GM12864 (cell line): Measurements from ENCODE around the gene PROK1.

Experiments used
- DNase-seq: peaks from one replicate; pipeline ENCODE4 v3.0.0-alpha.2; 2011; ENCODE audit warnings: low read depth
- H3K4me3 ChIP-seq: 2 replicates; pipeline ENCODE4 v1.5.1; 2011; ENCODE audit warnings: mild to moderate bottlenecking, low read depth, low read length, control low read depth
- TF ChIP-seq, protein P1 (sequence below): IDR thresholded peaks from 2 replicates; pipeline ENCODE4 v1.5.1; 2011; ENCODE audit warnings: low read depth, mild to moderate bottlenecking, moderate library complexity, low read length, control low read depth, inconsistent platforms; ENCODE audit errors: missing control alignments

PROK1 gene

DNA sequence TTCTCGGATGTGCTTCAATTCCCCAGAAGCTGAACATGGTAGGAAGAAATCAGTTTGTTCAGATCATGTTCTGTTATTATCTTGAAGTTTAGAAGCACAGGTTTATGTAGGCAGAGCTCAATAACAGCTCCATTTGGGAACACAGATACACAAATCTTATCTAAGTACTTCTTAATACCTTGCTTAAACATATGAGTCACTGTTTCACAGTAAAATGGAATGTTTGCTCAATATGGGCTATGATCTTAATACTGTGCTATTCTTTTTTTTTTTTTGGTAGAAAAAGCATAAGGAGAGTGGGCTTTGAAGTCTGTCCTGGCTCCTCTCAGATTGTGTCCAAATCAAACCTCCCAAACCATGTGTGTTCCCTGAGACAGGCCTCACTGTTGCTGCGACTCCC is 13.4 kb downstream of the PROK1 start:
- TF ChIP-seq, protein P1, sequence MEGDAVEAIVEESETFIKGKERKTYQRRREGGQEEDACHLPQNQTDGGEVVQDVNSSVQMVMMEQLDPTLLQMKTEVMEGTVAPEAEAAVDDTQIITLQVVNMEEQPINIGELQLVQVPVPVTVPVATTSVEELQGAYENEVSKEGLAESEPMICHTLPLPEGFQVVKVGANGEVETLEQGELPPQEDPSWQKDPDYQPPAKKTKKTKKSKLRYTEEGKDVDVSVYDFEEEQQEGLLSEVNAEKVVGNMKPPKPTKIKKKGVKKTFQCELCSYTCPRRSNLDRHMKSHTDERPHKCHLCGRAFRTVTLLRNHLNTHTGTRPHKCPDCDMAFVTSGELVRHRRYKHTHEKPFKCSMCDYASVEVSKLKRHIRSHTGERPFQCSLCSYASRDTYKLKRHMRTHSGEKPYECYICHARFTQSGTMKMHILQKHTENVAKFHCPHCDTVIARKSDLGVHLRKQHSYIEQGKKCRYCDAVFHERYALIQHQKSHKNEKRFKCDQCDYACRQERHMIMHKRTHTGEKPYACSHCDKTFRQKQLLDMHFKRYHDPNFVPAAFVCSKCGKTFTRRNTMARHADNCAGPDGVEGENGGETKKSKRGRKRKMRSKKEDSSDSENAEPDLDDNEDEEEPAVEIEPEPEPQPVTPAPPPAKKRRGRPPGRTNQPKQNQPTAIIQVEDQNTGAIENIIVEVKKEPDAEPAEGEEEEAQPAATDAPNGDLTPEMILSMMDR = no peak
- no peak overlapping the region for H3K4me3 ChIP-seq
- DNase-seq = no peak

DNA sequence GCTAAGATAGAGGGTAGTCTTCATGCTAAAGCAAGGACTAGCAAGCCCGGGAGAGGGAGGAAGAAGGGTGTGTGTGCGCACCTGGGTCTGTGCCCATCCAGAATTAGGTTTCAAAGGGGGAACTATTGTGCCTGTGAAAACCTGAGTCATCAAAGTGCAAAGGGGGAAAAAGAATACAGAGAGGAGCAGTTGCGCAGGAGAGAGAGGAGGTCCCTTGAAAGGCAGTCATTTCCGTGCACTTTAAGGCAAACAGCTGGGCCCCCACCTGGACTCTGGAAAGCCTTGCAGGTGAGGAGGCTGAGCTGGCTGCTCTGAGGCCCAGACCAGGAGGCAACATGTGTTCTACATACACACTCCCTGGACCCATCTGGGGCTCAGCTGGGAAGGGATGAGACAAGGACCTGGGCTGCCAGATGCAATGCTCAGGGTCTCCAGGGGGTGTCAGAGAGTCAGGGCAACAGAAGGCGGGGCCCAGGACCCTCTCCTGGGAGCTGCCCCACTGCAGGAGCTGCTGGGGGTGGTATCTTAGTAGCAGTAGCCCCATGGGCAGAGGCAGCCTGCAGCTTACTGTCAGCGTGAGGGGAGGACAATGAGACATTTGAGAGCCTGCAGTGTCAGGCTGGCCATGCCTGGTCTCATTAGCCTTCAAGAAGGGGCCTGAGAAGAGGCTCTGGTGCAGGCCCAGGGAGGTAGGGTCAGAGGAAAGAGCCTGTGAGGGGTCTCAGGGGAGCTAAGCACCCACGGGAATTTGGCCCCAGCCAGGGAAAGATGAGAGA is 14.3 kb downstream of the PROK1 start:
- H3K4me3 ChIP-seq = no peak overlapping the region
- no peak for DNase-seq
- TF ChIP-seq, protein P1 = no peak

DNA sequence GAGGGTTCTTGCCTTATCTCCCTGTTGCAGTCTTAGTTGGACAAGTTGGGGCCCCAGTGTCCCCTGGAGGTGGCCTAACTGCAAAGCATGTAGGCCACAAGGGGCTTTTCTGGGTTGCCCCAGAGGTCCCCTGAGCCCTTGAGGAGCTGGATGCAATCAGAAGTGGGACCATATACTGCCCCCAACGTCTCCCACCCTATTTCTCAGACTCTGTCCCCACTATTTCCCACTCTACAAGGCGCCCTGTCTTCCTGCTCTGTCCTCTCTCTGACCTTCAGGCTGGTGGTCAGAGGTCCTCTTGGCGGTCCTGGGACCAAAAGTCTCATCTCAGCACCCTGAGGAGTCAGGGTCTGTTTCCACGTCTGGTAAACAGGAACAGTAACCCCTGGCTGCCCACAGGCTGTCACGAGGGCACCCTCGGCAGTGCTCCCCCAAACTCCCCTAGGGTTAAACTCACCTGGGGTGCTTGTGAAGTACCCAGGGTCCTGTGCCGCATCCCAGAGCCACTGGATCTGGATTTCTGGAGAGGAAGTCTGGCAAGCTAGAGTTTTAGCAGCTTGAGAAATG is 14.9 kb downstream of the PROK1 start:
- H3K4me3 ChIP-seq = no peak overlapping the region
- no peak for DNase-seq
- TF ChIP-seq, protein P1 = no peak

DNA sequence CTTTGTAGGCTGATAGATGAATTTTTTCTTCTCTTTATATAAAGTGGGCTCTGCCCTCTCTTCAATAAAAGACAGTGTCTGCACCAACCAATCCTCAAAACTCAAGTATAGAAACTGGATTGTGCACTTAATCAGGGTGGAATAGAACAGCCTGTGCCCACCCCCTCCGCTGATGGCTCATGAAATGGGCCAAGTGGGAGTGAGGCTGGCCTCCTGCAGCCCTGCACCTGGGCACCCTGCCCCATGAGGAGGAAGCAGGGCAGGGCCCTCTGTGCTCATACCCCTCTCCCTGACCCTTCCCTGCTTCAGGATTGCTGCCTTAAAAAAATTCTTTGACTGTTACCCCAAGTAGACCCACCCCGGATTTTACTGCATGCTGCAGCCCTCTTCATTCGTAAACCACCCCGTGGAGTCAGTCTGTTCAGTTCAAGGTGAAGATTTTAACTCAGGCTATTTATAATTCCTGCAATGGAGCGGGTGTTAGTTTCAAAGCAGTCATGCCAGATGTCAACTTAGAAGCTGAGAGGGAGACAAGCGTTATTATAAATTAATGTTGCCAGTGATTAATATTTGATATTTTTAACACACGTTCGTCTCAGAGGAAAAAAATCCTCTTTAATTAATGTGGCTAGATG is 15.8 kb downstream of the PROK1 start:
- TF ChIP-seq, protein P1 = no peak
- DNase-seq = no peak
- H3K4me3 ChIP-seq = no peak overlapping the region

DNA sequence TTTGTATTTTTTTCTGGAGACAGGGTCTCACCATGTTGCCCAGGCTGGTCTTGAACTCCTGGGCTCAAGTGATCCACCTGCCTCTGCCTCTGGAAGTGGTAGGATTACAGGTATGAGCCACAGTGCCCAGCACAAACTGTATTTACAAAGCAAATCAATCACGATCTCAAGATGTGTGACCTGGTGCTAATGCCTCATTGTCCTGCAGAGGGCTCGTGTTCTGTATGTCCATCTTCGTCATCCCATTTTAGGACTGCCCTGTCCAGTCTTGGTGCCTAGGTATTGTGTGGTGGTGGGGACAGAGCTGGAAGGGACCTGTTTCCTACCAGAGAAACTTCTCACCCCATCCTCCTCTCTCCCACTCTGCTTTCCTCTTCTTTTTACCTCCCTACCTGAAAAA is 20.2 kb downstream of the PROK1 start:
- no peak for DNase-seq
- TF ChIP-seq, protein P1 = no peak
- no peak overlapping the region for H3K4me3 ChIP-seq

DNA sequence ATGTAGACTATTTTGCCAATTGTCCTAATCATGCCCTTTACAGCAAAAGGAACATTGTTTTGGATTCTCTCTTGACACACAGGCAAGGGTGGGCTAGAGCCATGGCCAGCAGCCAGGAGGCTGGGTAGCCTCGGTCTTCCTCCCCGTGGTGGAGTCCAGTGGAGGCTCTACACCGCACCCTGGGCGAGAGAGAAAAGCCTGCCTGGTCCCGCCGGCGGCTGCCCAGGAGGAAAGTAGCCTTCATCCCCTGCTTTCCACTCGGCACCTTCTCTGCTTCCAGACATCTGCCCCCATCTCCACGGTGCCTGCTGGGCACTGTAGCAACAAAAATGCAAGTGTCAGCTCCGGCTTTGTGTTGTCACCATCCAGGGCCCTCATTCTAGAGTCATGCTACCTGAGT is 21.6 kb downstream of the PROK1 start:
- no peak overlapping the region for H3K4me3 ChIP-seq
- no peak for DNase-seq
- TF ChIP-seq, protein P1 = no peak
